Endothelial cell of umbilical vein (primary cell): Measurements from ENCODE around the gene LRRC4B. TPM values are rescaled to one million over a fixed set of nuclear protein-coding genes. Genes with fewer than 3 reads are reported as not detected.

Experiments used
- BruUV-seq: library from RNA; stranded (reverse); fragments of 400-500 nt; replicated peaks from 2 replicates; lab custom pipeline; 2021; lab: Mats Ljungman, UMichigan
- CTCF ChIA-PET: fragments of 300-600, 350-600 bp; sonication (Branson Sonifier 250); formaldehyde crosslinking; loops from one replicate; lab custom pipeline; 2021; ENCODE audit warnings: antibody characterized with exemption, inconsistent platforms; lab: Charles Lee
- POLR2A ChIA-PET: fragments of 300-600, 350-600 bp; sonication (Branson Sonifier 250); formaldehyde crosslinking; loops from one replicate; lab custom pipeline; 2021; ENCODE audit warnings: antibody characterized with exemption, inconsistent platforms; lab: Charles Lee
- DNase-seq: peaks from one replicate; pipeline ENCODE4 v3.0.0-alpha.2; 2011; ENCODE audit warnings: low read depth, low spot score
- FAIRE-seq: peaks from 2 replicates; lab custom pipeline; 2011; peaks lifted over from hg19 to GRCh38; lab: Jason Lieb, UNC
- H2AFZ ChIP-seq: 2 replicates; pipeline ENCODE4 v1.6.0; 2012; ENCODE audit warnings: low read depth, low read length, control low read depth, inconsistent platforms
- H3K27ac ChIP-seq: 2 replicates; pipeline ENCODE4 v1.5.1; 2011; ENCODE audit warnings: low read depth, mild to moderate bottlenecking, control low read depth, low read length, moderate library complexity; ENCODE audit not compliant: insufficient read depth
- H3K27me3 ChIP-seq, 2 experiments: 2 replicates each; pipeline versions ENCODE4 v1.6.0 to v1.6.1; 2011; ENCODE audit warnings: low read length in 2 of 2, mixed read lengths in 1 of 2; ENCODE audit not compliant: control insufficient read depth in 2 of 2, insufficient read depth in 2 of 2
- H3K36me3 ChIP-seq, 2 experiments: 2 replicates in 1 of 2; 3 replicates in 1 of 2; pipeline ENCODE4 v1.5.1; 2011; ENCODE audit warnings: low read length in 2 of 2, mild to moderate bottlenecking in 1 of 2, moderate library complexity in 1 of 2; ENCODE audit not compliant: control insufficient read depth in 2 of 2, insufficient read depth in 2 of 2; ENCODE audit errors: extremely low read depth in 1 of 2
- H3K4me1 ChIP-seq: 3 replicates; pipeline ENCODE4 v1.5.1; 2011; ENCODE audit warnings: mild to moderate bottlenecking, low read length; ENCODE audit not compliant: control insufficient read depth, insufficient read depth; ENCODE audit errors: extremely low read depth
- H3K4me2 ChIP-seq: 2 replicates; pipeline ENCODE4 v1.6.1; 2011; ENCODE audit warnings: low read length, control low read depth, mixed read lengths; ENCODE audit not compliant: insufficient read depth
- H3K4me3 ChIP-seq, 3 experiments: fragments of 200-600 bp in 1 of 3; sonication (generic), shearing (Covaris generic) in 1 of 3; replicated peaks in 1 of 3; 2 replicates each; pipeline ENCODE4 v1.5.1; 2011 to 2016; ENCODE audit warnings: control low read depth in 3 of 3, low read length in 3 of 3, mild to moderate bottlenecking in 2 of 3, inconsistent platforms in 1 of 3, low read depth in 1 of 3, moderate library complexity in 1 of 3; ENCODE audit not compliant: insufficient read depth in 1 of 3
- H3K79me2 ChIP-seq: 2 replicates; pipeline ENCODE4 v1.6.0; 2012; ENCODE audit warnings: low read length, inconsistent platforms; ENCODE audit not compliant: control insufficient read depth, insufficient read depth
- H3K9ac ChIP-seq: replicated peaks from 2 replicates; pipeline ENCODE3; 2011; ENCODE audit warnings: low read length, control low read depth; ENCODE audit not compliant: insufficient read depth; ENCODE audit errors: extremely low read depth
- H3K9me1 ChIP-seq: replicated peaks from 3 replicates; pipeline ENCODE4 v1.6.0; 2011; ENCODE audit warnings: mild to moderate bottlenecking, low read length; ENCODE audit not compliant: control insufficient read depth, insufficient read depth; ENCODE audit errors: extremely low read depth
- H3K9me3 ChIP-seq: replicated peaks from 2 replicates; pipeline ENCODE4 v1.5.1; 2012; ENCODE audit warnings: low read length, inconsistent platforms; ENCODE audit not compliant: control insufficient read depth, insufficient read depth
- H4K20me1 ChIP-seq: replicated peaks from 2 replicates; pipeline ENCODE3; 2011; ENCODE audit warnings: mild to moderate bottlenecking, low read length; ENCODE audit not compliant: control insufficient read depth, insufficient read depth; ENCODE audit errors: extremely low read depth
- CTCF ChIP-seq, 2 donors: IDR thresholded peaks; 1 replicate in 1 of 2; 2 replicates in 1 of 2; pipeline ENCODE4 v1.5.1; 2011; ENCODE audit warnings: low read length in 2 of 2, mild to moderate bottlenecking in 2 of 2, moderate library complexity in 2 of 2, control low read depth in 1 of 2, inconsistent platforms in 1 of 2, low read depth in 1 of 2; ENCODE audit not compliant: insufficient read depth in 1 of 2; ENCODE audit errors: extremely low read depth in 1 of 2
- EZH2 ChIP-seq: IDR thresholded peaks from 2 replicates; pipeline ENCODE4 v1.6.1; 2012; ENCODE audit warnings: borderline replicate concordance, low read depth, mild to moderate bottlenecking, moderate library complexity, low read length, inconsistent platforms; ENCODE audit not compliant: severe bottlenecking
- FOS ChIP-seq: IDR thresholded peaks from 2 replicates; pipeline ENCODE4 v1.6.1; 2011; ENCODE audit warnings: mild to moderate bottlenecking, low read length, moderate library complexity, borderline replicate concordance; ENCODE audit not compliant: insufficient read depth
- GATA2 ChIP-seq: IDR thresholded peaks from 2 replicates; pipeline ENCODE4 v1.7.0; 2011; ENCODE audit warnings: low read depth, mild to moderate bottlenecking, moderate library complexity, mixed read lengths, low read length; ENCODE audit not compliant: insufficient read length, insufficient read depth
- JUN ChIP-seq: IDR thresholded peaks from 2 replicates; pipeline ENCODE4 v1.6.1; 2011; ENCODE audit warnings: borderline replicate concordance, low read depth; ENCODE audit not compliant: insufficient read length, insufficient read depth
- MAX ChIP-seq: IDR thresholded peaks from 2 replicates; pipeline ENCODE4 v1.6.1; 2011; ENCODE audit not compliant: insufficient read depth, insufficient read length
- MYC ChIP-seq: IDR thresholded peaks from one replicate; pipeline ENCODE4 v1.6.1; 2011; ENCODE audit warnings: mild to moderate bottlenecking, low read depth, low read length
- POLR2A ChIP-seq: IDR thresholded peaks from 2 replicates; pipeline ENCODE4 v1.6.1; 2012; ENCODE audit warnings: low read depth, mild to moderate bottlenecking, control low read depth, low read length
- POLR2AphosphoS5 ChIP-seq: IDR thresholded peaks from 2 replicates; pipeline ENCODE4 v1.6.1; 2012; ENCODE audit warnings: low read depth, mild to moderate bottlenecking, control low read depth, low read length, moderate library complexity; ENCODE audit not compliant: insufficient read depth
- dilution Hi-C: fragments of 300-500 bp; cut with MboI; formaldehyde crosslinking; loops from one replicate; pipeline ENCODE4 v1.15.0; 2019; ENCODE audit warnings: low sequenced_read_pairs; ENCODE audit not compliant: extremely low pct_ligation_motif_present
- intact Hi-C: fragments of 100-400 bp; cut with micrococcal nuclease; formaldehyde crosslinking; loops from one replicate; pipeline ENCODE4 v1.10.0; 2022
- polyA plus RNA-seq, 4 experiments: library from polyadenylated mRNA; depleted of rRNA in 3 of 4; stranded (reverse) in 3 of 4; unstranded in 1 of 4; fragments of >200 nt; gene quantifications; 2 replicates each; pipeline versions ENCODE4 v1.2.1 to v1.2.3, GENCODE V29; 2011 to 2012; ENCODE audit warnings: missing spikeins in 1 of 4
- total RNA-seq: library from RNA; stranded (reverse); gene quantifications from 2 replicates; pipeline ENCODE4 v1.2.3, GENCODE V29; 2021

LRRC4B gene
- total and polyA plus RNA-seq, 2 donors (not counting 3 experiments of a cell fraction or from before 2014, with no cell fraction given), result 0.08 TPM; not detected in 1

GRCh38 chr19:50501186-50501567, 67.1 kb downstream of the LRRC4B start:
- DNase-seq, result no peak
- no TSS peak for BruUV-seq
- TF ChIP-seq JUN (no peak), GATA2 (no peak), MYC (no peak), MAX (no peak), CTCF (IDR thresholded peaks at IDR 0.05; ENCODE audit: extremely low read depth in 1 of 2, insufficient read depth in 1 of 2, low read depth in 1 of 2, low read length in 2 of 2) (no peak), FOS (no peak), POLR2AphosphoS5 (no peak), POLR2A (no peak), EZH2 (no peak)
- H3K36me3 ChIP-seq, result no peaks in the 10 kb centered on the region
- no peak overlapping the region for H3K9ac ChIP-seq
- H3K9me3 ChIP-seq, result no peaks in the 10 kb centered on the region
- intact Hi-C loops, result no loop called here
- H3K4me1 ChIP-seq, result no peaks in the 10 kb centered on the region
- no peak overlapping the region for H3K4me3 ChIP-seq
- H2AFZ ChIP-seq, result no peak overlapping the region
- H3K27ac ChIP-seq, result no peak overlapping the region
- H3K27me3 ChIP-seq, result no peaks in the 10 kb centered on the region
- ChIA-PET POLR2A (interaction anchor here (0.6 kb wide), 1 partner anchor 138 kb away, joined by 3 read pairs; no protein-coding TSS in a partner anchor), CTCF (no interaction called here)
- H4K20me1 ChIP-seq, result no peaks in the 10 kb centered on the region
- dilution Hi-C loops, result no loop called here
- no peak for FAIRE-seq
- no peaks in the 10 kb centered on the region for H3K9me1 ChIP-seq
- no peaks in the 10 kb centered on the region for H3K79me2 ChIP-seq
- H3K4me2 ChIP-seq, result no peak overlapping the region
